HG03039 (cell line): ENCODE measurements around the gene NOD1.

Source experiments
- ATAC-seq: cut with Tn5 transposase; IDR thresholded peaks from one replicate; pipeline ENCODE4 v1.9.1; 2021; ENCODE audit warnings: mild to moderate bottlenecking, moderate library complexity; ENCODE audit not compliant: unreplicated experiment

The NOD1 gene

GRCh38 chr7:30378275-30378674 lies 100.3 kb downstream of the NOD1 start:
- ATAC-seq = no peak
